CD4-positive, alpha-beta memory T cell (primary cell): ENCODE measurements around the gene ADTRP. TPM values are rescaled to one million over a fixed set of nuclear protein-coding genes. Genes with fewer than 3 reads are reported as not detected.
A peak's percentile ranks its signal among the peaks of the same experiment; 100 is the strongest.

Source experiments
- CTCF ChIA-PET: fragments of 350-600 bp; sonication (Branson Sonifier 250); formaldehyde crosslinking; loops from one replicate; lab custom pipeline; 2021; ENCODE audit warnings: inconsistent platforms; ENCODE audit not compliant: partially characterized antibody; lab: Charles Lee
- POLR2A ChIA-PET: fragments of 350-600 bp; sonication (Branson Sonifier 250); formaldehyde crosslinking; loops from one replicate; lab custom pipeline; 2021; ENCODE audit not compliant: partially characterized antibody; lab: Charles Lee
- DNase-seq, 5 donors: peaks; one replicate each; pipeline versions ENCODE4 v3.0.0 to v3.0.0-alpha.2; 2020 to 2022; ENCODE audit warnings: mixed read lengths in 1 of 5
- H3K27ac ChIP-seq: one replicate; pipeline ENCODE4 v1.7.0; 2013; ENCODE audit warnings: low read depth, low read length
- H3K27me3 ChIP-seq: 2 replicates; pipeline ENCODE4 v1.7.0; 2013; ENCODE audit warnings: mild to moderate bottlenecking, low read length, moderate library complexity; ENCODE audit not compliant: insufficient read depth
- H3K36me3 ChIP-seq: 2 replicates; pipeline ENCODE4 v1.7.0; 2013; ENCODE audit warnings: mild to moderate bottlenecking, low read length, moderate library complexity; ENCODE audit not compliant: insufficient read depth
- H3K4me1 ChIP-seq: 2 replicates; pipeline ENCODE4 v1.7.0; 2013; ENCODE audit warnings: mild to moderate bottlenecking, low read length, moderate library complexity; ENCODE audit not compliant: insufficient read depth
- H3K4me3 ChIP-seq, 2 donors: one replicate each; pipeline ENCODE4 v1.7.0; 2013; ENCODE audit warnings: low read length in 2 of 2, mild to moderate bottlenecking in 1 of 2
- H3K9me3 ChIP-seq, 2 donors: one replicate each; pipeline ENCODE4 v1.7.0; 2013; ENCODE audit warnings: low read length in 2 of 2, control low read depth in 1 of 2; ENCODE audit not compliant: control insufficient read depth in 1 of 2
- H3K27ac Mint-ChIP-seq, 7 donors: one replicate each; pipeline ENCODE4 v1.8.0; 2020 to 2021; ENCODE audit warnings: mixed read lengths in 7 of 7, mild to moderate bottlenecking in 6 of 7, inconsistent platforms in 3 of 7, moderate library complexity in 3 of 7
- H3K27me3 Mint-ChIP-seq, 2 donors: one replicate each; pipeline ENCODE4 v1.8.0; 2020 to 2021; ENCODE audit warnings: mixed read lengths in 2 of 2
- H3K36me3 Mint-ChIP-seq, 2 donors: one replicate each; pipeline ENCODE4 v1.8.0; 2020 to 2021; ENCODE audit warnings: mixed read lengths in 2 of 2, inconsistent platforms in 1 of 2, mild to moderate bottlenecking in 1 of 2
- H3K4me1 Mint-ChIP-seq, 4 donors: one replicate each; pipeline ENCODE4 v1.8.0; 2020 to 2021; ENCODE audit warnings: mixed read lengths in 4 of 4, mild to moderate bottlenecking in 1 of 4
- H3K4me3 Mint-ChIP-seq, 8 donors: one replicate each; pipeline ENCODE4 v1.8.0; 2020 to 2021; ENCODE audit warnings: mixed read lengths in 8 of 8, mild to moderate bottlenecking in 7 of 8, moderate library complexity in 6 of 8, inconsistent platforms in 3 of 8
- H3K9me3 Mint-ChIP-seq, 8 donors: one replicate each; pipeline ENCODE4 v1.8.0; 2020 to 2021; ENCODE audit warnings: mixed read lengths in 8 of 8, mild to moderate bottlenecking in 5 of 8, inconsistent platforms in 3 of 8, moderate library complexity in 1 of 8
- intact Hi-C: fragments of 100-400 bp; cut with micrococcal nuclease; formaldehyde crosslinking; loops from one replicate; pipeline ENCODE4 v1.15.1; 2023
- polyA plus RNA-seq, 2 donors: library from polyadenylated mRNA; unstranded; fragments of 300-500 nt; fragmentation: Illumina TruSeq; gene quantifications; one replicate each; pipeline ENCODE4 v1.2.3, GENCODE V29; 2021
- total RNA-seq, 2 experiments: library from RNA; stranded (reverse); gene quantifications; one replicate each; pipeline ENCODE4 v1.2.3, GENCODE V29; 2021

Gene ADTRP
- total and polyA plus RNA-seq, 4 experiments from 2014 or later: 7.0 to 41.9 (median 11.9) TPM

DNA sequence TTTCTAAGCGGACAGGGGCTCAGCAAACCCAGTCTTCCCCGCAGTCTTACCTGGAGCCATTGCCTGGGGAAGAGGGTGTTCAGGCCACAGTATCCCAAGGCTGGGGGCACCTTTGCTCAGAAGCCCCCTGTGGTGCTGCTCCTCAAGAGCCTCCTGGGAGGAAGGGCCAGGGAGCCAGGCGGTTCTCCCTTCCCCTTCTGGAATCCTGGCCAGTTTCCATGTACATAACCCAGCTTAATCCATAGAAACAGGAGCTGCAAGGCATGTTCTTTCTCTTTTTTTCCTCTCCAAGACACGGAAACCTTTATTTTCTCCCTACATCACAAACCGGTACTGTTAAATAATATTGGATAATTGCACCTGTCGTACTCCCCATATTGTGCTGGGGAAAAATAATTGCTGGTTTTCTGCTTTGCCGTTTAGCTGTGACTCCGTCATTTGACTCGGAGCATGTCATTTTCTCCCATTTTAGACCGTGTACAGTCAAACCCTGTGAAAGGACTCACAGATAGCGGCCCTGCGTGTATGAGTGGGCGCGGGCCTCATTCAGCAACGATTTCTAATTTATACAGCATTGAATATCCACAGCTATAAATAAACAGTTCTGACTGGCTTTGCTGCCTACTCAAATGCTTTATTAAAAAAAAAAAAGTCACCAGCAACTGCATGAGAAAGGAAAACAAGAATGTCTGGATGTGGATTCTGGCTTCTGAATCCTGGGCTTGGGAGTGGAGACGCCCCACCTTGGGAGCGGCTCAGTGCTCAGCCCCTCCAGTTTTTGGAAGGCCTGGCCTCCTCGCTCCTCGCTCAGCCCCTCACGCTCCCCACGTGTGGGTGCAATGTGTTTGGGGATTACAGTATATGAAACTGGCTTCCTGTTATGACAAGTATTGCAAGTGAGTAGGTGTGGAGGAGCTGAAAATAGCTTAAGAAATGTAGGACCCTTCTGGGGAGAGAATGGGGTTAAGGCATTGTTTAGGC, 67.3 kb downstream of the ADTRP start:
- Histone ChIP-seq H3K4me1 (peaks cover 65% of the 10 kb centered on the region), H3K27ac (peak overlapping the region; percentile 39), H3K27me3 (no peaks in the 10 kb centered on the region), H3K4me3 (no peak overlapping the region), H3K36me3 (no peaks in the 10 kb centered on the region), H3K9me3 (no peaks in the 10 kb centered on the region)
- Mint-ChIP-seq H3K36me3 (no peaks in the 10 kb centered on the region), H3K27me3 (no peaks in the 10 kb centered on the region), H3K4me3 (peak overlapping the region in 7 of 8 donors; percentile 14 to 85 (median 68)), H3K4me1 (peaks cover 52 to 71% (median 63%) of the 10 kb centered on the region in 4 donors), H3K9me3 (no peaks in the 10 kb centered on the region), H3K27ac (peak overlapping the region; percentile 89 to 98 (median 95))
- intact Hi-C loops: loop anchor here (2.0 to 5.0 kb wide), 3 partner anchors 298 to 619 kb away; partner anchors contain the start of gene SMIM13
- ChIA-PET CTCF (interaction anchor here (0.8 to 3.7 kb wide), 9 partner anchors 9 to 303 kb away, joined by 3 to 16 read pairs (median 4); no protein-coding TSS in a partner anchor), POLR2A (interaction anchor here (0.6 to 5.8 kb wide), 10 partner anchors 10 to 522 kb away, joined by 3 to 45 read pairs (median 5); partner anchors contain the start of gene HIVEP1)
- peak in 1 of 5 donors; percentile 27 for DNase-seq

DNA sequence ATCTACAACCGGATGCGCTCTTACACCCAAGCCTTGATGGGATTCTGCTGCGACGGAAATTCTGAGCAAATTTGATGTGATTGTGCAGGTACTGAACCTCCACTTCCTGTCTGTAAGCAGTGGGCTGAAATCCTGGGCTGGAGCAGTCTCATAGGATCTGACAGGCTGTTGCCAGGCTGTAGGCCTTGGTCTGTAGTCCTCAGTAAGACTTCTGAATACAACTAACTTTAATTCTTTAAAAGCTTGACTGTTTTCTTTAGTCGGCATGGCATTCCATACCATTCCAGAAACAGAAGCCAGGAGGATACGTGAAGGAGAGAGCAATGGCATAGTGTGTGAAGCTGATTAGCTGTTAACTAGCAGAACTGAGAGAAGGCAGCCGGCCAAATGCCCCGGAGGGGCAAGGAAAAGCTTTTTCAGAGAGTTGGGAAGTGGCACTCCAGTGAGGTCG, 68.3 kb downstream of the ADTRP start:
- Mint-ChIP-seq H3K27ac (peak overlapping the region; percentile 89 to 98 (median 95)), H3K27me3 (no peaks in the 10 kb centered on the region), H3K4me3 (peak overlapping the region; percentile 48 to 85 (median 72)), H3K36me3 (no peaks in the 10 kb centered on the region), H3K4me1 (peaks cover 51 to 62% (median 59%) of the 10 kb centered on the region in 4 donors), H3K9me3 (no peaks in the 10 kb centered on the region)
- H3K4me1 ChIP-seq: peaks cover 63% of the 10 kb centered on the region
- peak in 4 of 5 donors; percentile 48 to 80 (median 60) for DNase-seq
- no peaks in the 10 kb centered on the region for H3K27me3 ChIP-seq
- no peak overlapping the region for H3K4me3 ChIP-seq
- H3K36me3 ChIP-seq: no peaks in the 10 kb centered on the region
- POLR2A ChIA-PET: interaction anchor here (1.3 to 5.8 kb wide), 6 partner anchors 9 to 351 kb away, joined by 3 to 45 read pairs (median 24); partner anchors contain the start of gene HIVEP1
- peak overlapping the region; percentile 39 for H3K27ac ChIP-seq
- CTCF ChIA-PET: interaction anchor here (0.8 to 3.7 kb wide), 6 partner anchors 8 to 304 kb away, joined by 3 to 16 read pairs (median 5); no protein-coding TSS in a partner anchor
- intact Hi-C loops: loop anchor here (1.0 to 5.0 kb wide), 4 partner anchors 19 to 618 kb away; partner anchors contain the start of gene SMIM13
- H3K9me3 ChIP-seq: no peaks in the 10 kb centered on the region

DNA sequence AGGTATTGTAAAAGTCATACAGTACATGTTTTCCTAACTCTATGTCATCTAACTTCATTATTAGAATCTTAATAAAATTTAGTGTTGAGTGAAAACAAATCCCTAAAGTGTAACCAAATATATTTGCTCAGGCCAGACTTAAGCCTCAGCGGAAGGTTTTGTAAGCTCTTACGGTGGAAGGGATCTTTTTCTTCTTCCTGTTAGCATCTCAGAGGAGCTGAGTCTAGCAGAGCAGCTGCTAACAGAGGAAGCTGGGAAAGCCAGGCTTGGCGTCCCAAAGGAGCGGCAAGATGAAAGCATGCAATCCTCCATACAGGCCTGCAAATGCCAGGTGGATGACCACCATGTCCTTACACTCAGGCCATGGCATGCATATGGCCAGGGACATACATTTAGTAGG, 72.4 kb downstream of the ADTRP start:
- CTCF ChIA-PET: interaction anchor here (0.7 kb wide), 1 partner anchor 114 kb away, joined by 3 read pairs; no protein-coding TSS in a partner anchor
- peaks cover 21% of the 10 kb centered on the region for H3K4me1 ChIP-seq
- H3K27ac Mint-ChIP-seq: peak overlapping the region in 1 of 7 donors; percentile 55
- no peak for DNase-seq
- H3K9me3 ChIP-seq: no peaks in the 10 kb centered on the region
- intact Hi-C loops: no loop called here
- no peaks in the 10 kb centered on the region for H3K36me3 Mint-ChIP-seq
- H3K27ac ChIP-seq: no peak overlapping the region
- H3K27me3 Mint-ChIP-seq: no peaks in the 10 kb centered on the region
- H3K9me3 Mint-ChIP-seq: peaks cover 0 to 2% (median 0%) of the 10 kb centered on the region in 8 donors
- no peaks in the 10 kb centered on the region for H3K36me3 ChIP-seq
- peaks cover 12 to 22% (median 21%) of the 10 kb centered on the region in 4 donors for H3K4me1 Mint-ChIP-seq
- no peak overlapping the region for H3K4me3 Mint-ChIP-seq
- H3K4me3 ChIP-seq: no peak overlapping the region
- H3K27me3 ChIP-seq: no peaks in the 10 kb centered on the region
- POLR2A ChIA-PET: interaction anchor here (0.6 kb wide), 2 partner anchors 12 to 585 kb away, joined by 3 read pairs; no protein-coding TSS in a partner anchor

DNA sequence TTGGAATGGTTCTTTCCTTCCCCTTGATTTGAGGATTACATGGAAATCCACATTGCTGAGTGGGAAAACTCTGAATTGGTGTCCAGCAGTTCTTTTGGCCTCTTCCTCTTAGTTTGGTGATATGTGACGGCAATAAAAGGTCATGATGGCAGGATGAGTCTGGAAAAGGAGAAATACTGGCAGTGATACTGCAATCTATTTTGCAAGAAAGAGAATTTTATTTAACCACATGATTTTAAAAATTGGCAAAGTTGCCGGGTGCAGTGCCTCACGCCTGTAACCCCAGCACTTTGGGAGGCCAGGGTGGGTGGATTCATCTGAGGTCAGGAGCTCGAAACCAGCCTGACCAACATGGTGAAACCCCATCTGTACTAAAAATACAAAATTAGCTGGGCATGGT, 73.1 kb downstream of the ADTRP start:
- Mint-ChIP-seq H3K4me1 (peaks cover 7 to 18% (median 15%) of the 10 kb centered on the region in 4 donors), H3K9me3 (peaks cover 0 to 2% (median 0%) of the 10 kb centered on the region in 8 donors), H3K4me3 (no peak overlapping the region), H3K36me3 (no peaks in the 10 kb centered on the region), H3K27ac (no peak overlapping the region), H3K27me3 (no peaks in the 10 kb centered on the region)
- Histone ChIP-seq H3K9me3 (no peaks in the 10 kb centered on the region), H3K36me3 (no peaks in the 10 kb centered on the region), H3K4me3 (no peak overlapping the region), H3K27ac (no peak overlapping the region), H3K27me3 (no peaks in the 10 kb centered on the region), H3K4me1 (peaks cover 14% of the 10 kb centered on the region)
- POLR2A ChIA-PET: no interaction called here
- intact Hi-C loops: no loop called here
- DNase-seq: no peak
- CTCF ChIA-PET: no interaction called here

DNA sequence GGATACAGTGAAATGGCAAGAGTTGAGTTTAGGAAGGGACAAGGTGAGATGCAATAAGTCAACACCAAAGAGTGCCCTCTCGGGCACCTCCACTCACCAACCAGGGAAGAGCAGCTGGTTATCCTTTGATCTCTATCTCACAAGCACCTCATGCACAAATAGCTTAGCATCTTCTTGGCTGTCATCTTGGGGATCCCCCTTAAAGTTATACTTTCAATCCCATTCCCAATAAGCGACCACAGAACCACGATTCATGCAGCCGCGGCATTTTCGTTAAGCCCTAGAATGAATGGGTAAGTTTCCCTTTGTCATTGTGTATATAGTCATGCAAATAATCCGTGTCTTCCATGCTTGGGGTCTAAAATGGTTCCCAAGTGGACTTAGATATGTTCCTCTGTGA, 73.5 kb downstream of the ADTRP start:
- Mint-ChIP-seq H3K4me3 (no peak overlapping the region), H3K27me3 (no peaks in the 10 kb centered on the region), H3K9me3 (peaks cover 0 to 2% (median 0%) of the 10 kb centered on the region in 8 donors), H3K36me3 (no peaks in the 10 kb centered on the region), H3K27ac (peak overlapping the region in 1 of 7 donors; percentile 71), H3K4me1 (peaks cover 5 to 15% (median 11%) of the 10 kb centered on the region in 4 donors)
- ChIA-PET CTCF (interaction anchor here (1.0 kb wide), 1 partner anchor 529 kb away, joined by 4 read pairs; no protein-coding TSS in a partner anchor), POLR2A (no interaction called here)
- Histone ChIP-seq H3K36me3 (no peaks in the 10 kb centered on the region), H3K4me1 (peaks cover 10% of the 10 kb centered on the region), H3K27me3 (no peaks in the 10 kb centered on the region), H3K4me3 (no peak overlapping the region), H3K9me3 (no peaks in the 10 kb centered on the region), H3K27ac (no peak overlapping the region)
- intact Hi-C loops: no loop called here
- DNase-seq: no peak

DNA sequence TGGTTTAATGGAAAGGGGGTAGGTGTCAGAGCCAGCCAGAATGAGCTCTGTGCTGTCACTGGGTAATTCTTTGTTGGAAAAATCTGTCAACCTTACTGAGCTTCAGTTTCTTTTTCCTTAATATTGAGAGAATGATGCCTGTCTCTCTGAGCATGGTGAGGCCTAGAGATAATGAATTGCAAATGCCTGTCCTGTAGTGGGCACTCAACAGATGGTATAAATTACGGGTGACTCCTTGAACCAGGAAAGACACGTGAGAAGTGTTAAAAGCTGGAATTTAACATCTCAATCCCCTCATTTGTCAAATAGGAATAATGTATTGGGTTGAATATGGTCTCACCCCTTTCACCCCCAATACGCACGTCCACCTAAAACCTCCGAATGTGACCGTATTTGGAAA, 74.9 kb downstream of the ADTRP start:
- Histone ChIP-seq H3K27ac (no peak overlapping the region), H3K4me3 (no peak overlapping the region), H3K9me3 (no peaks in the 10 kb centered on the region), H3K36me3 (no peaks in the 10 kb centered on the region), H3K4me1 (no peaks in the 10 kb centered on the region), H3K27me3 (no peaks in the 10 kb centered on the region)
- ChIA-PET POLR2A (no interaction called here), CTCF (interaction anchor here (1.7 kb wide), 1 partner anchor 530 kb away, joined by 10 read pairs; no protein-coding TSS in a partner anchor)
- peaks cover under 1 to 8% (median 5%) of the 10 kb centered on the region in 4 donors for H3K4me1 Mint-ChIP-seq
- H3K27me3 Mint-ChIP-seq: no peaks in the 10 kb centered on the region
- no peak overlapping the region for H3K4me3 Mint-ChIP-seq
- peak overlapping the region in 2 of 7 donors; percentile 14 to 30 for H3K27ac Mint-ChIP-seq
- H3K9me3 Mint-ChIP-seq: peaks cover 0 to 2% (median 0%) of the 10 kb centered on the region in 8 donors
- intact Hi-C loops: no loop called here
- DNase-seq: no peak
- H3K36me3 Mint-ChIP-seq: no peaks in the 10 kb centered on the region
